GM12801 (cell line): Measurements from ENCODE around the gene ZFAND6.

Source experiments
- TF ChIP-seq, protein P1 (sequence below): IDR thresholded peaks from one replicate; pipeline ENCODE4 v1.5.1; 2011; ENCODE audit warnings: control low read depth; ENCODE audit not compliant: insufficient read length; ENCODE audit errors: extremely low read depth

ZFAND6 gene

DNA sequence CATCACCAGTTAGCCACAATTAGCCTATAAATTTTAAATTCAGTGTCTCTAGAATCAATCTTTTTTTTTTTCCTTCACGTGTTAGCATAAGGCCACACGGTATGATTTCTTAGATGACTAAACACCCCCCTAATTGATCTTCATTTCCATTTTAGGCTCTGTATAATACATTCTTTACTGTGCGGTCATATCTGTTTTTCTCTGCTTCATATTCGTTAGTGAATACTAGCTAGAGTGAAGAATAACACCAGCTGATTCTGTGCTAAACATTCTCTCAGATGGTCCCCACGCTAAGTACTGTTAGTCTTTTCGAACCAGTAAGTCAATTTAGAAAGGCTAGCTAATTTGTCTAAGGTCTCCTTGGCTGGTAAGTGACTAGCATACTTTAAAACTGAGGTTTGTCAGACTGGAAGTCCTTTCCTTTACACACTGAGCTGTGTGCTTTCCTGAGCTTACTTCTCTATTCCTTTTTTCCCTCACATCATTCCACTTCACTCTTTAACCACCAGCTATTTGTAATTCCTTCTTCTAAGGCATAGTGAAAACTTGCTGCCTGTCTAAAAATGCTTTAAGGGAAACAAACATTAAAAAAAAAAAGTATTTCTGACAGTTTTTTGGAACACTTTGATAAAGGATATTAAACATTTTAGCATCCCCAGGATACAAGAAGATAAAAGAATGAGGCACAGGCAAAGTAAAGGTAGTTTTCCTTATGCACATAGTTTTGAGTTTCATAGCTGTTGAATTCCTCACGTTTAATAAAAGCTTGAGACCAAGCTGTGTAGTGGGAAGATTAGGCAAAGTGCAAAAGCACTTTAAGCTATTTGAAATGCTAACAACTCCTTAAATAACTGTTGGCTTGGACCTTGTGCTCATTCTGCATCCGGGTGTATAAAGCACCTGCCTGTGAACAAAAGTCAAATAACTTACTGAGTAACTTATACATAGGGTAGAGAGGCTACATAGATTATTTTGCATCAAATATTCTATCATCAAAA is 17.1 kb downstream of the ZFAND6 start:
- TF ChIP-seq, protein P1, sequence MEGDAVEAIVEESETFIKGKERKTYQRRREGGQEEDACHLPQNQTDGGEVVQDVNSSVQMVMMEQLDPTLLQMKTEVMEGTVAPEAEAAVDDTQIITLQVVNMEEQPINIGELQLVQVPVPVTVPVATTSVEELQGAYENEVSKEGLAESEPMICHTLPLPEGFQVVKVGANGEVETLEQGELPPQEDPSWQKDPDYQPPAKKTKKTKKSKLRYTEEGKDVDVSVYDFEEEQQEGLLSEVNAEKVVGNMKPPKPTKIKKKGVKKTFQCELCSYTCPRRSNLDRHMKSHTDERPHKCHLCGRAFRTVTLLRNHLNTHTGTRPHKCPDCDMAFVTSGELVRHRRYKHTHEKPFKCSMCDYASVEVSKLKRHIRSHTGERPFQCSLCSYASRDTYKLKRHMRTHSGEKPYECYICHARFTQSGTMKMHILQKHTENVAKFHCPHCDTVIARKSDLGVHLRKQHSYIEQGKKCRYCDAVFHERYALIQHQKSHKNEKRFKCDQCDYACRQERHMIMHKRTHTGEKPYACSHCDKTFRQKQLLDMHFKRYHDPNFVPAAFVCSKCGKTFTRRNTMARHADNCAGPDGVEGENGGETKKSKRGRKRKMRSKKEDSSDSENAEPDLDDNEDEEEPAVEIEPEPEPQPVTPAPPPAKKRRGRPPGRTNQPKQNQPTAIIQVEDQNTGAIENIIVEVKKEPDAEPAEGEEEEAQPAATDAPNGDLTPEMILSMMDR = no peak

GRCh38 chr15:80081390-80081789 is 21.9 kb downstream of the ZFAND6 start:
- TF ChIP-seq, protein P1 = no peak

DNA sequence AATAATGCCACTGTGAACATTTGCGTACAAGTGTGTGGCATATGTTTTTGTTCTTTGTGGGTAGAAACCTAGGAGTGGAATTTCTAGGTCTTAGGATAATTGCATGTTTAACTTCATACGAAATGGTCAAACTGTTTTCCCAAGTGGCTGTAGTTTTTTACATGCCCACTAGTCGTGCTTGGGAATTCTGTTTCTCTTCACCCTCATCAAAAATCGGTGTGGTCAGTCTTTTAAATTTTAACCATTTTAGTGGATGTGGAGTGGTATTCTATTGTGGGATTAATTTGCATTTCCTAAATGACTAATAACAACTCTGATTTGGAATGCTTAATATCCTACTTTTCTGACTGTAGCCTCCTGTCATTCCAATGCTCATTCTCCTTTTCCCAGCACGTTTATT is 27.6 kb downstream of the ZFAND6 start:
- TF ChIP-seq, protein P1 = no peak

GRCh38 chr15:80090041-80090440 is 30.6 kb downstream of the ZFAND6 start:
- TF ChIP-seq, protein P1 = no peak

- TF ChIP-seq, protein P1 = no peak
Measured at GRCh38 chr15:80090879-80091503, 31.5 kb downstream of the ZFAND6 start.

DNA sequence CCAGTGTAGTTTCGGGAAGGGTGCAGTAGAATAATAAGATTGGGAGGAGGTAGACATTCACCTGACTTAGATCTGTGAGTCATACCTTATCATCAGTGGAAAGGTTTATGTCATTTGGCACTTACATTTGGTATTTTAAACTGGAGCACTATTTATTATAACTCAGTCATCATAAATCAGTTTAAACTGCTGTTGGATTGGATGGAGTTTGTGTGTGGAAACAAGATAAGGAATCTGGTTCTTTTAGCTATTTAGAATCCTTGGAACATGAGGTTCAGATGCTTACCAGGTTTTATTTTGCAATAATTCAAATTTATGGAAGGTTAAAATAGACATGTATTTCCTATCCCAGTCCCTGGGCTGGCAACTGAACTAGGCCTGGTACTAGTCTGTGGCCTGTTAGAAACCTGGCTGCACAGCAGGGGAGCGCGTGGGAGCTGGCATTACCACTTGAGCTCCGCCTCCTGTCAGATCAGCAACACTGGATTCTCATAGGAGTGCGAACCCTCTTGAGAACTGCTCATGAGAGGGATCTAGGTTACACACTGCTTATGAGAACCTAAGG is 34.5 kb downstream of the ZFAND6 start:
- TF ChIP-seq, protein P1 = no peak

- TF ChIP-seq, protein P1 = no peak
Measured at GRCh38 chr15:80095511-80095910, 36.0 kb downstream of the ZFAND6 start.
